GM12873 (cell line): ENCODE data around the gene ATXN1.

Experiments
- TF ChIP-seq, protein P1 (sequence below): IDR thresholded peaks from 2 replicates; pipeline ENCODE4 v1.5.1; 2012; ENCODE audit warnings: low read depth, mild to moderate bottlenecking, moderate library complexity, low read length, control low read depth; ENCODE audit not compliant: insufficient read depth; ENCODE audit errors: missing control alignments

ATXN1 gene

GRCh38 chr6:16647422-16647821, 113.8 kb downstream of the ATXN1 start:
- TF ChIP-seq, protein P1, sequence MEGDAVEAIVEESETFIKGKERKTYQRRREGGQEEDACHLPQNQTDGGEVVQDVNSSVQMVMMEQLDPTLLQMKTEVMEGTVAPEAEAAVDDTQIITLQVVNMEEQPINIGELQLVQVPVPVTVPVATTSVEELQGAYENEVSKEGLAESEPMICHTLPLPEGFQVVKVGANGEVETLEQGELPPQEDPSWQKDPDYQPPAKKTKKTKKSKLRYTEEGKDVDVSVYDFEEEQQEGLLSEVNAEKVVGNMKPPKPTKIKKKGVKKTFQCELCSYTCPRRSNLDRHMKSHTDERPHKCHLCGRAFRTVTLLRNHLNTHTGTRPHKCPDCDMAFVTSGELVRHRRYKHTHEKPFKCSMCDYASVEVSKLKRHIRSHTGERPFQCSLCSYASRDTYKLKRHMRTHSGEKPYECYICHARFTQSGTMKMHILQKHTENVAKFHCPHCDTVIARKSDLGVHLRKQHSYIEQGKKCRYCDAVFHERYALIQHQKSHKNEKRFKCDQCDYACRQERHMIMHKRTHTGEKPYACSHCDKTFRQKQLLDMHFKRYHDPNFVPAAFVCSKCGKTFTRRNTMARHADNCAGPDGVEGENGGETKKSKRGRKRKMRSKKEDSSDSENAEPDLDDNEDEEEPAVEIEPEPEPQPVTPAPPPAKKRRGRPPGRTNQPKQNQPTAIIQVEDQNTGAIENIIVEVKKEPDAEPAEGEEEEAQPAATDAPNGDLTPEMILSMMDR = no peak

DNA sequence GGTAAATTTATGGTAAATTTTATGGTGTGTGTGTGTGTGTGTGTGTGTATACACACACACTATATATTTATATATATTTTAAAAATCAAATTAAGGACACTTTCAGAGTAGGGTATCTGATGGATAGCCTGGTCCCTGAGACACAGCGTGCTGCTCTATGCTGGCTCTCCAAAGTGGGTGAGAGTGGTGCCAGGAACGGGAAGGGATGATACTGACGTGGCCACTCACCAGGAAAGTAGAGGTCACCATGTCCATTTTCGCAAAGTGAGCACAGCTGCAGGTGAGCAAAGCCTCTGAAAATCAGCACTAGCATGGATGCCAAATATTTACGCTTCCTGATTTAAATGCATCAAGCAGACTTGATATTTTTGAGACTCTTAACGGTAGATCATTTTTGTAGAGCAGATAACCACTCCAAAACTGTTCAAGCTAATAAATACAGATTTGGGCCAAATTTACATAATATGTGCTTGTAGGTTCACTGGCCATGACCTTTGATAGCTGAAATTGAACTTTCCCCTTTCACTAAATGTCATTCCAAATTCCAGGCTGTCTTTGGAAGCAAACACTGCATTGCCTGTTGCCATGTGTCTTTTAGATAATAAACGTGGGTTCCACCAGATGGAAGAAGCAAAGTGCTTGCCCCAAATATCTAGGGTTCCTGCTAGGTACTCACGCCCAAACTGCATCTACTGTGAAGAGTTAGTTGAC, 116.6 kb downstream of the ATXN1 start:
- TF ChIP-seq, protein P1 = no peak

DNA sequence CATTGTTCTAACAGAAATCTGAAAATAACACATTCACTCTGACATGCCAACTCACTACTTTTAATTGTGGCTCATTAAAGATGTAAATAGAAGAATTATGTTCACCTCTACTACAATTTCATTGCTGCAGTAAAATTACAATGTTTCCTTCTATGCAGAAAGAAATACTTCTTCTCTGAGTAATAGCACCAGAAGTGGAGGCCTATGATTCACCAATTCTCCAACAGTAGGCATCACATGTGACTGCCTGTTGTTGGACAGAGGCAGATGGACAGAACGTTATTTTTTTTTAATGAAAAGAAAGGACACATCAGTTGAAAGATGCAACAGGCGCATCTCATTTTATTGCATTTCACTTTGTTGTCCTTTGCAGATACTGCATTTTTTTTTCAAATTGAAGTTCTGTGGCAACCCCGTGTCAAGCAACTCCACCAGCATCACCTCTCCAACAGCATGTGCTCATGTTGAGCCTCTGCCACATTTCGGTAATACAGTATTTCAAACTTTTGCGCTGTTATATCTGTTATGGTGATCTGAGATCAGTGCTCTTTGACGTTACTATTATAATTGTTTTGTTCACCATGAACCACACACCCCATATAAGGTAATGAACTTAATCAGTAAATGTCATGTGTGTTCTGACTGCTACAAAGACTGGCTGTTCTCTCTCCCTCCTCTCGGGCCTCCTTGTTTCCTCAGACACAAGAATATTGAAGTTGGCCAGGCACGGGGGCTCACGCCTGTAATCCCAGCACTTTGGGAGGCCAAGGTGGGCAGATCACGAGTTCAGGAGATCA, 121.4 kb downstream of the ATXN1 start:
- TF ChIP-seq, protein P1 = no peak

DNA sequence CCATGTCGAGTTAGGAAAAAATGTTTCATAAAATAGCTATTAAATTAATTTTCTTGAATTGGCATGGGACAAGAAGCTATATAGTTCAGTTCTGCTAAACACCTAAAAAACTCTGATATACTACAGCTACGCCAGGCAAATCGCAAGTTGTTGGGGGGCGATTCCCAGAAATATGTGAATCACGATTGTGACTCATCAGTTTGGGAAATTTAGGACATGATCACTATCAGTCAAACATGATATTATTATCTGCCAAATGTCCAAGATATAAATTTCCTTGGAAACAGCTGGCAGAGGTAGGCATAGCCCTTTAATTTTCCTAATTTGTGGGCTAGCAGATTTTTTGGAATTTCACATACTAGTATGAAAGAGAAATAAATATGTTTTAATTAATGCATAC, 123.6 kb downstream of the ATXN1 start:
- TF ChIP-seq, protein P1 = no peak

- TF ChIP-seq, protein P1 = no peak
Observed at GRCh38 chr6:16635810-16636602, 125.3 kb downstream of the ATXN1 start.

GRCh38 chr6:16635291-16635809, 125.9 kb downstream of the ATXN1 start:
- TF ChIP-seq, protein P1 = no peak
